Naive thymus-derived CD8-positive, alpha-beta T cell (primary cell): ENCODE data around the gene CARHSP1. TPM values are rescaled to one million over a fixed set of nuclear protein-coding genes. Genes with fewer than 3 reads are reported as not detected.

Experiments used
- ATAC-seq, 2 donors: fragments of 150-1000 bp; cut with Tn5 transposase in 1 of 2; sonication (Bioruptor Pico), chemical (Tn5 transposase) in 1 of 2; 1 replicate in 1 of 2; 2 replicates in 1 of 2; pipeline ENCODE4 v1.10.0; 2021; ENCODE audit warnings: mild to moderate bottlenecking in 2 of 2, moderate library complexity in 2 of 2
- POLR2A ChIA-PET: fragments of 350-600 bp; sonication (Branson Sonifier 250); formaldehyde crosslinking; loops from one replicate; lab custom pipeline; 2021; ENCODE audit warnings: antibody characterized with exemption; lab: Charles Lee
- DNase-seq, 10 donors: peaks; one replicate each; pipeline versions ENCODE4 v3.0.0 to v3.0.0-alpha.2; 2020 to 2022
- H3K27ac Mint-ChIP-seq, 10 donors: one replicate each; pipeline ENCODE4 v1.8.0; 2020 to 2022; ENCODE audit warnings: mild to moderate bottlenecking in 10 of 10, mixed read lengths in 10 of 10, moderate library complexity in 4 of 10, inconsistent platforms in 1 of 10
- H3K27me3 Mint-ChIP-seq, 5 donors: one replicate each; pipeline ENCODE4 v1.8.0; 2021 to 2022; ENCODE audit warnings: mixed read lengths in 5 of 5
- H3K36me3 Mint-ChIP-seq, 3 donors: one replicate each; pipeline ENCODE4 v1.8.0; 2020 to 2022; ENCODE audit warnings: mixed read lengths in 3 of 3, mild to moderate bottlenecking in 2 of 3, inconsistent platforms in 1 of 3
- H3K4me1 Mint-ChIP-seq, 4 donors: one replicate each; pipeline ENCODE4 v1.8.0; 2021 to 2022; ENCODE audit warnings: mixed read lengths in 4 of 4
- H3K4me3 Mint-ChIP-seq, 10 donors: one replicate each; pipeline ENCODE4 v1.8.0; 2020 to 2022; ENCODE audit warnings: mild to moderate bottlenecking in 10 of 10, mixed read lengths in 10 of 10, moderate library complexity in 6 of 10, inconsistent platforms in 1 of 10
- H3K9me3 Mint-ChIP-seq, 9 donors: one replicate each; pipeline ENCODE4 v1.8.0; 2020 to 2022; ENCODE audit warnings: mixed read lengths in 9 of 9, mild to moderate bottlenecking in 3 of 9, inconsistent platforms in 1 of 9, moderate library complexity in 1 of 9
- polyA plus RNA-seq, 3 donors: library from polyadenylated mRNA; unstranded; fragments of 300-500 nt; fragmentation: Illumina TruSeq; gene quantifications; one replicate each; pipeline ENCODE4 v1.2.3, GENCODE V29; 2021
- total RNA-seq, 8 experiments: library from RNA in 2 of 8; stranded (reverse) in 2 of 8; gene quantifications; one replicate each; pipeline ENCODE4 v1.2.3 and lab custom pipeline; 2021 to 2026

The CARHSP1 gene
- total and polyA plus RNA-seq, 5 experiments from 2014 or later: 40.0 to 61.2 (median 51.9) TPM

DNA sequence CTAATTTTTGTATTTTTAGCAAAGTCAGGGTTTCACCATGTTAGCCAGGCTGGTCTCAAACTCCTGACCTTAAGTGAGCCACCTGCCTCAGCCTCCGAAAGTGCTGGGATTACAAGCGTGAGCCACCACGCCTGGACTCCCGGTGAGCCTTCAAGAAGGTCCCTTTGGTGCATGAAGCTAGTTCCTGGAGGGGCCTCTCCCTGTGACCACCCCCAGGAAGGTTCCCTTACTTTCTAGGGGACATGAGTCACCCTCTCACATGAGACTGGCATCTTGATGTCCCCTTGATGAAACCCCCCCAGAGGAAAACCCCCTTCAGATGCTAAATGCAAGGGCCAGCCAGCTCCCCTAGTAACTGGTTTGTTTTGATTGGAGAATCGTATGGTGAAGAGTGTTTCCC, 12.8 kb downstream of the CARHSP1 start:
- peak overlapping the region in 9 of 10 donors; percentile 21 to 89 (median 79) for H3K27ac Mint-ChIP-seq
- H3K36me3 Mint-ChIP-seq: peaks cover 0 to 66% (median 6%) of the 10 kb centered on the region in 3 donors
- no peaks in the 10 kb centered on the region for H3K9me3 Mint-ChIP-seq
- H3K27me3 Mint-ChIP-seq: no peaks in the 10 kb centered on the region
- no peak for DNase-seq
- POLR2A ChIA-PET: interaction anchor here (0.6 to 2.5 kb wide), 2 partner anchors 10 to 12 kb away, joined by 3 to 8 read pairs; partner anchors contain the start of gene CARHSP1
- peak; percentile 24 to 32 for ATAC-seq
- H3K4me1 Mint-ChIP-seq: peaks cover 24 to 47% (median 37%) of the 10 kb centered on the region in 4 donors
- H3K4me3 Mint-ChIP-seq: peak overlapping the region in 1 of 10 donors; percentile 23

DNA sequence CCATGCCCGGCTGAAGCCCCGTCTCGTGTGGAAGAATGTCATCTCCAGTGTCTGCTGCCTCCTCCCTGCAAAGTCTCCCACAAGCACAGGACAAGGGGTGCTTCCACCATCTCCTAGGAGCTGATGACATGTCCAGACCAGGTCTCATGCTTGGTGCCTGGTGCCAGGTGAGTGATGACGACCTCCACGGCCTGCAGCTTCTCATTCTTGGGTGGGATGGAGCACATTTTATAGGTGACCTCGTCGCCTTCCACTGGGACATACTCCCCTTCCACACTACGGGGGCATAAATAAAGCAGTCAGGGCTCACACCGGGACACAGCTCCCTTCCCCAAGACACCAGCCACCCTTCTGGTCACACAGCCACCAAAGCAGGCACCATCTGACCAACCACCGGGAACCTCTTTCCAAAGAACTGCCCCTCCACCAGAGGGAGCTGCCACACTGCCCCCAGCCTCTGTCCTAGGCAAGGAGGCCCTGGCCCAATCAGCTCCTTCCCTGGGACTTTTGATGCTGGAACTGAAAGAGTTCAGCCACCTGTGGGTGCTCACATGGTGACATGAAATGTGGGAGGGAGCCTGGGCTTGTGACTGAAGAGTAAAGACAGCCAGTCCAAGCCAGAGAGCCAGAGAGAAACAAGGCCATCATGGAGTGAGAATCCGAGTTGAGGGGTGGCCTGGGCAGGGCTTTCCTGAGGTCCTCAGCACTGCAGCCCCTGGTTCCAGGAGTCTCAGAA, 13.6 kb downstream of the CARHSP1 start:
- DNase-seq (no peak), ATAC-seq (no peak)
- Mint-ChIP-seq H3K27me3 (no peaks in the 10 kb centered on the region), H3K27ac (peak overlapping the region in 9 of 10 donors; percentile 37 to 88 (median 71)), H3K4me3 (peak overlapping the region in 1 of 10 donors; percentile 34), H3K36me3 (peaks cover 0 to 71% (median 9%) of the 10 kb centered on the region in 3 donors), H3K4me1 (peaks cover 31 to 54% (median 42%) of the 10 kb centered on the region in 4 donors), H3K9me3 (no peaks in the 10 kb centered on the region)
- POLR2A ChIA-PET: interaction anchor here (2.5 to 2.8 kb wide), 2 partner anchors 10 to 13 kb away, joined by 8 to 10 read pairs; partner anchors contain the start of gene CARHSP1

GRCh38 chr16:8854298-8854948, 14.4 kb downstream of the CARHSP1 start:
- DNase-seq (no peak), ATAC-seq (no peak)
- H3K9me3 Mint-ChIP-seq: no peaks in the 10 kb centered on the region
- H3K4me1 Mint-ChIP-seq: peaks cover 31 to 62% (median 46%) of the 10 kb centered on the region in 4 donors
- POLR2A ChIA-PET: interaction anchor here (1.8 to 2.8 kb wide), 2 partner anchors 10 to 14 kb away, joined by 9 to 10 read pairs; partner anchors contain the start of gene CARHSP1
- no peaks in the 10 kb centered on the region for H3K27me3 Mint-ChIP-seq
- H3K27ac Mint-ChIP-seq: peak overlapping the region in 7 of 10 donors; percentile 50 to 88 (median 71)
- no peak overlapping the region for H3K4me3 Mint-ChIP-seq
- H3K36me3 Mint-ChIP-seq: peaks cover 0 to 70% (median 9%) of the 10 kb centered on the region in 3 donors

- Mint-ChIP-seq H3K27me3 (no peaks in the 10 kb centered on the region), H3K36me3 (peaks cover 0 to 68% (median 7%) of the 10 kb centered on the region in 3 donors), H3K4me3 (no peak overlapping the region), H3K27ac (peak overlapping the region in 7 of 10 donors; percentile 13 to 61 (median 43)), H3K4me1 (peaks cover 32 to 66% (median 44%) of the 10 kb centered on the region in 4 donors), H3K9me3 (no peaks in the 10 kb centered on the region)
- POLR2A ChIA-PET: interaction anchor here (1.0 to 2.8 kb wide), 3 partner anchors 11 to 27 kb away, joined by 3 to 10 read pairs (median 9); partner anchors contain the start of gene CARHSP1
- ATAC-seq (no peak), DNase-seq (no peak)
These were observed 15.2 kb downstream of the CARHSP1 start for GRCh38 chr16:8853611-8854010.

DNA sequence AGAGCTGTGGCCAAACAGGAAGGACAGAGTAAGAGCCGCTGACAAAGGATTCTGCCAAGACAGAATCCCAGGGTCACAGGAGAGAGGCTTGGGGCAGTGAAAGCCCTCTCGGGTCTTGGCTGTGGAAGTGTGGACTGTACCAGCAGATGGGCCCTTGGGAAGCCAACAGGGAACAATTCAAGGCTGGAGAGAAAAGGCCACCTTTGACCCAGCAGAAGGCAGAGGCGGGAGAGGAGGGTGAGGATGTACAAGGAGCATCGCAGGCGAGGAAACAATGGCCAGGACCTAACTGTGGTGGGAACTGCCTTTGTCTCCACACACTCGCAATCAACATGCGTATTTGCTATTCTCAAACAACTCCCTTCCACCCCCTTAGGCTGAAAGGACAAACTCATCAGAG, 15.7 kb downstream of the CARHSP1 start:
- DNase-seq: no peak
- Mint-ChIP-seq H3K9me3 (no peaks in the 10 kb centered on the region), H3K27me3 (no peaks in the 10 kb centered on the region), H3K4me3 (no peak overlapping the region), H3K36me3 (peaks cover 0 to 64% (median 5%) of the 10 kb centered on the region in 3 donors), H3K27ac (peak overlapping the region in 9 of 10 donors; percentile 15 to 80 (median 46)), H3K4me1 (peaks cover 31 to 64% (median 42%) of the 10 kb centered on the region in 4 donors)
- no peak for ATAC-seq
- POLR2A ChIA-PET: interaction anchor here (1.0 to 2.8 kb wide), 3 partner anchors 12 to 27 kb away, joined by 3 to 10 read pairs (median 9); partner anchors contain the start of gene CARHSP1

GRCh38 chr16:8852534-8852933, 16.3 kb downstream of the CARHSP1 start:
- DNase-seq: no peak
- Mint-ChIP-seq H3K27ac (peak overlapping the region in 8 of 10 donors; percentile 12 to 82 (median 67)), H3K4me1 (peaks cover 27 to 57% (median 40%) of the 10 kb centered on the region in 4 donors), H3K9me3 (no peaks in the 10 kb centered on the region), H3K27me3 (no peaks in the 10 kb centered on the region), H3K4me3 (no peak overlapping the region), H3K36me3 (peaks cover 0 to 60% (median 5%) of the 10 kb centered on the region in 3 donors)
- no peak for ATAC-seq
- POLR2A ChIA-PET: interaction anchor here (0.6 kb wide), 1 partner anchor 27 kb away, joined by 3 read pairs; no protein-coding TSS in a partner anchor

DNA sequence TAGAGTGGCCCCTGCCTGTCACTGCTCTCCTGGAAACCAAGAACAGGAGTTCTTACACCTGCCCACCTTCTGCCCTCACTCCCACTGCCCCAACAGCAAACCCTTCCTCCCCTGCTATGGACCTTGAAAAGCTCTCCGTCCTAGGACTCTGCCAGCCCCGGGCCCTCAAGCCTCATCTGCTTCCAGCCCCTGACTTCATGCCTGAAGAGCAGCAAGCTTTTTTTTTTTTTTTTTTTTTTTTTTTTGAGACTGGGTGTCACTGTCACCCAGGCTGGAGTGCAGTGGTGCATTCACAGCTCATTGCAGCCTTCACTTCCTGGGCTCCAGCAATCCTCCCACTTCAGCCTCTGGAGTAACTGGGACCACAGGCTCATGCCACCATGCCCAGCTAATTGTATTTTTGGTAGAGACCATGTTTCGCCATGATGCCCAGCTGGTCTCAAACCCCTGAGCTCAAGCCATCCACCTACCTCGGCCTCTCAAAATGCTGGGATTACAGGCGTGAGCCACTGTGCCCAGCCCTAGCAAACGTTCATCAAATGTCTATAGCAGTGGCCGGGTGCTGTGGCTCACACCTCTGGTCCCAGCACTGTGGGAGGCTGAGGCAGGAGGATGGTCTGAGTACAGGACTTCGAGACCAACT, 16.9 kb downstream of the CARHSP1 start:
- ATAC-seq: no peak
- Mint-ChIP-seq H3K4me3 (no peak overlapping the region), H3K4me1 (peaks cover 26 to 51% (median 38%) of the 10 kb centered on the region in 4 donors), H3K27me3 (no peaks in the 10 kb centered on the region), H3K27ac (peak overlapping the region in 8 of 10 donors; percentile 10 to 92 (median 76)), H3K9me3 (no peaks in the 10 kb centered on the region), H3K36me3 (peaks cover 0 to 59% (median 5%) of the 10 kb centered on the region in 3 donors)
- POLR2A ChIA-PET: interaction anchor here (0.6 to 1.1 kb wide), 2 partner anchors 17 to 27 kb away, joined by 3 read pairs; partner anchors contain the start of gene CARHSP1
- DNase-seq: no peak

DNA sequence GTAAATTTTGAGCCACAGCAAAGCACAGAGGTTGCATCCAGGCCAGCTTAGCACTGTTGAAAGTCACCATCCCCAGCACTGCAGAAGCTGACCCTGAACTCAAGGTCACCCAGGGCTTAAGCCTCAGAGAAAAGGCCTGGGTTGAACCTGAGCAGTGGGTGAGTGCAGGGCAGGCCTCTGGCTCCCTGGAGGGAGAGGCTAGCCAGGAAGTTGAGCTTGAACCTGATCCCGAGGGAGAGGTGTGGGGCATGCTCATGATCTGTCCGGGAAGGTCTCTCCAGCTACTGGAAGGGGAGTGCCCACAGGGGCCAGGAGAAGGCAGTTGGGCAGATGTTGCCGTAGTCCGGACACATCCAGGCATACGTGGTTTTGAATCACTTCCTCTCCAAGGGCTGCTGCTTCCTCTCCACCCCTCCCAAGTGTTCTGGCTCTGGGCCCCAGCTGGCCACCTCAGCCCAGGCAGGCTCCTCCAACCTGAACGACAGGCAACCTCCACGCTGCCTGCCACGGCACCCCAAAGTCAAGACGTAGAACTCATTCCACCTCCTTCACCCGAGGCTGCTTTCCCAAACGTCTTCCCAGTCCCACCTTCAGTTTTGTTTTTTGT, 18.4 kb downstream of the CARHSP1 start:
- POLR2A ChIA-PET: interaction anchor here (1.5 kb wide), 1 partner anchor 18 kb away, joined by 6 read pairs; the partner anchor contains the start of gene CARHSP1
- peak overlapping the region; percentile 9 to 92 (median 82) for H3K27ac Mint-ChIP-seq
- H3K4me1 Mint-ChIP-seq: peaks cover 21 to 39% (median 32%) of the 10 kb centered on the region in 4 donors
- H3K36me3 Mint-ChIP-seq: peaks cover 0 to 51% (median 5%) of the 10 kb centered on the region in 3 donors
- H3K27me3 Mint-ChIP-seq: no peaks in the 10 kb centered on the region
- peak overlapping the region in 1 of 10 donors; percentile 22 for H3K4me3 Mint-ChIP-seq
- DNase-seq (no peak), ATAC-seq (no peak)
- no peaks in the 10 kb centered on the region for H3K9me3 Mint-ChIP-seq

- POLR2A ChIA-PET: interaction anchor here (1.5 kb wide), 1 partner anchor 19 kb away, joined by 6 read pairs; the partner anchor contains the start of gene CARHSP1
- DNase-seq (no peak), ATAC-seq (no peak)
- Mint-ChIP-seq H3K27me3 (no peaks in the 10 kb centered on the region), H3K27ac (peak overlapping the region in 9 of 10 donors; percentile 13 to 92 (median 75)), H3K36me3 (peaks cover 0 to 51% (median 5%) of the 10 kb centered on the region in 3 donors), H3K4me1 (peaks cover 23 to 39% (median 29%) of the 10 kb centered on the region in 4 donors), H3K4me3 (no peak overlapping the region), H3K9me3 (no peaks in the 10 kb centered on the region)
These were observed 19.3 kb downstream of the CARHSP1 start for GRCh38 chr16:8849411-8850011.

DNA sequence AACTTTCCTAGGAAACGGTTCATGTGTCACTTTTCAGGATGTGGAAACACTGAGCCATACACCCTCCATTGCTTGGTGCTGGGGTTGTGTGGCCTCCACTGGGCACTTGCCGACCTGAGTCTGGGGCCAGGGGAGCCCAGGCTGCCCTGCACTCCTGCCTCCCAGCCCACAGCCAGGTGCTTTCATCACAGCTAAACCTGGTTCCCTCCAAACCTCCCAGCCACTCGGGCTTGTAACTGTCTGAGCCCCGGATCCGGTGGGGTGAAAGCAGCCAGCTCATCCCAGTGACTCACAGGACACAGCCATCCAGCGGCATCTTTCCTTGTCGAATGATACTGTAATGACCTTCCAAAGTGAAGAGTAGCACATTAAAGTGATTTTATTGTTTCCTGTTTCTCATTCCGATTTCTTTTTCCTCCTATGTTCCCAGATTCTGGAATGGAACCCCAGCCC, 19.8 kb downstream of the CARHSP1 start:
- H3K9me3 Mint-ChIP-seq: no peaks in the 10 kb centered on the region
- H3K27me3 Mint-ChIP-seq: no peaks in the 10 kb centered on the region
- ATAC-seq (no peak), DNase-seq (no peak)
- POLR2A ChIA-PET: interaction anchor here (1.5 kb wide), 1 partner anchor 20 kb away, joined by 6 read pairs; the partner anchor contains the start of gene CARHSP1
- peaks cover 0 to 52% (median 5%) of the 10 kb centered on the region in 3 donors for H3K36me3 Mint-ChIP-seq
- peak overlapping the region in 5 of 10 donors; percentile 14 to 91 (median 52) for H3K27ac Mint-ChIP-seq
- H3K4me3 Mint-ChIP-seq: no peak overlapping the region
- peaks cover 24 to 44% (median 27%) of the 10 kb centered on the region in 4 donors for H3K4me1 Mint-ChIP-seq
